ENCODE data around the gene CACNA1E. TPM values are rescaled to one million over a fixed set of nuclear protein-coding genes. Genes with fewer than 3 reads are reported as not detected.

The CACNA1E gene
- total RNA-seq, 2 donors from 2014 or later: 0.44 to 0.53 TPM

GRCh38 chr1:181583598-181583997 is 100.3 kb downstream of the CACNA1E start:
- H3K9ac ChIP-seq (ENCODE audit: low read depth in 2 of 2, low read length in 2 of 2): no peak overlapping the region
- no peak for TF ChIP-seq CTCF (IDR thresholded peaks at IDR 0.05)
- no peaks in the 10 kb centered on the region for H3K36me3 ChIP-seq
- peak; percentile 23 for DNase-seq
- H3K27ac ChIP-seq: no peak overlapping the region
- no peaks in the 10 kb centered on the region for H3K27me3 ChIP-seq
- no peaks in the 10 kb centered on the region for H3K9me3 ChIP-seq
- intact Hi-C loops (cut with DNase I): no loop called here
- H3K4me3 ChIP-seq: no peak overlapping the region
- H3K4me1 ChIP-seq: no peaks in the 10 kb centered on the region

GRCh38 chr1:181587870-181588438 is 104.6 kb downstream of the CACNA1E start:
- DNase-seq: no peak

GRCh38 chr1:181588631-181589030 is 105.3 kb downstream of the CACNA1E start:
- Histone ChIP-seq H3K27ac (no peak overlapping the region), H3K4me3 (no peak overlapping the region), H3K4me1 (no peaks in the 10 kb centered on the region), H3K9me3 (no peaks in the 10 kb centered on the region), H3K36me3 (no peaks in the 10 kb centered on the region), H3K9ac (ENCODE audit: low read depth in 2 of 2, low read length in 2 of 2) (no peak overlapping the region), H3K27me3 (no peaks in the 10 kb centered on the region)
- no peak for TF ChIP-seq CTCF (IDR thresholded peaks at IDR 0.05)
- DNase-seq: no peak
- intact Hi-C loops (cut with DNase I): no loop called here

More at GRCh38 chr1:181587870-181588438, 104.6 kb downstream of the CACNA1E start:
- Histone ChIP-seq H3K27ac (no peak overlapping the region), H3K9me3 (no peaks in the 10 kb centered on the region), H3K9ac (ENCODE audit: low read depth in 2 of 2, low read length in 2 of 2) (no peak overlapping the region), H3K27me3 (no peaks in the 10 kb centered on the region), H3K4me1 (no peaks in the 10 kb centered on the region), H3K4me3 (no peak overlapping the region), H3K36me3 (no peaks in the 10 kb centered on the region)
- no peak for TF ChIP-seq CTCF (IDR thresholded peaks at IDR 0.05)
- intact Hi-C loops (cut with DNase I): no loop called here

- no peak for TF ChIP-seq CTCF (IDR thresholded peaks at IDR 0.05)
- intact Hi-C loops (cut with DNase I): no loop called here
Observed at GRCh38 chr1:181592255-181592859, 109.0 kb downstream of the CACNA1E start.

GRCh38 chr1:181593042-181593441 is 109.7 kb downstream of the CACNA1E start:
- Histone ChIP-seq H3K27ac (no peak overlapping the region), H3K9me3 (no peaks in the 10 kb centered on the region), H3K4me1 (no peaks in the 10 kb centered on the region), H3K9ac (ENCODE audit: low read depth in 2 of 2, low read length in 2 of 2) (no peak overlapping the region), H3K27me3 (no peaks in the 10 kb centered on the region), H3K4me3 (no peak overlapping the region), H3K36me3 (no peaks in the 10 kb centered on the region)
- no peak for TF ChIP-seq CTCF (IDR thresholded peaks at IDR 0.05)
- intact Hi-C loops (cut with DNase I): no loop called here
- no peak for DNase-seq

More at GRCh38 chr1:181592255-181592859, 109.0 kb downstream of the CACNA1E start:
- DNase-seq: no peak
- Histone ChIP-seq H3K36me3 (no peaks in the 10 kb centered on the region), H3K9me3 (no peaks in the 10 kb centered on the region), H3K27me3 (no peaks in the 10 kb centered on the region), H3K27ac (no peak overlapping the region), H3K4me3 (no peak overlapping the region), H3K4me1 (no peaks in the 10 kb centered on the region), H3K9ac (ENCODE audit: low read depth in 2 of 2, low read length in 2 of 2) (no peak overlapping the region)
